GM19099 (cell line): Measurements from ENCODE around the gene ZC3H10.
A peak's percentile ranks its signal among the peaks of the same experiment; 100 is the strongest.

ENCODE experiments used
- POLR2A ChIP-seq: IDR thresholded peaks from 3 replicates; pipeline ENCODE4 v1.6.1; 2011; ENCODE audit warnings: low read depth; ENCODE audit not compliant: insufficient read length; ENCODE audit errors: extremely low read depth

The ZC3H10 gene

GRCh38 chr12:56130876-56131275, 12.8 kb downstream of the ZC3H10 start:
- no peak for TF ChIP-seq POLR2A

GRCh38 chr12:56134897-56135296, 16.8 kb downstream of the ZC3H10 start:
- no peak for TF ChIP-seq POLR2A

DNA sequence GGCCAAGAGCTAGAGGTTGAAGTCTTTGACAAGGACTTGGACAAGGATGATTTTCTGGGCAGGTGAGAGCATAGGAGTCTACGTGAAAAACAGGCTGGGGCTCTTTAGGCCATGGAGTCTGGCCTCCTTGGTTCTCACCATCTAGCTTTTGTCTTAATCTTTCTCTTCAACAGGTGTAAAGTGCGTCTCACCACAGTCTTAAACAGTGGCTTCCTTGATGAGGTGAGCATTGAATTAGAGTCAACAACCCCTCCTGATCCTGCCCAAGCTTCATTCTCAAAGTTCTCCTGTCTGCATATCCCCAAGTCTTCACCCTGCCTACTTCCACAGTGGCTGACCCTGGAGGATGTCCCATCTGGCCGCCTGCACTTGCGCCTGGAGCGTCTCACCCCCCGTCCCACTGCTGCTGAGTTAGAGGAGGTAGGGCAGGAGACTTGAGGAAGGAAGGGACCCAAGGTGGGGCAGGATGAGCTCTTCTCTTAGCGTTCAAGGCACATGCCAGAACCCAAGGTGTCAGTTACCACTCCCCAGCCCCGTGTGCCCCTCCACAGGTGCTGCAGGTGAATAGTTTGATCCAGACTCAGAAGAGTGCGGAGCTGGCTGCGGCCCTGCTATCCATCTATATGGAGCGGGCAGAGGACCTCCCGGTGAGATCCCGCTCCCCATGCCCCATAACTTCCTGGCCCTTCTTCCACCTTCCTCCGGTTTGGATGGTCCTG, 19.9 kb downstream of the ZC3H10 start:
- no peak for TF ChIP-seq POLR2A

GRCh38 chr12:56141946-56142784, 24.1 kb downstream of the ZC3H10 start:
- TF ChIP-seq POLR2A = no peak

DNA sequence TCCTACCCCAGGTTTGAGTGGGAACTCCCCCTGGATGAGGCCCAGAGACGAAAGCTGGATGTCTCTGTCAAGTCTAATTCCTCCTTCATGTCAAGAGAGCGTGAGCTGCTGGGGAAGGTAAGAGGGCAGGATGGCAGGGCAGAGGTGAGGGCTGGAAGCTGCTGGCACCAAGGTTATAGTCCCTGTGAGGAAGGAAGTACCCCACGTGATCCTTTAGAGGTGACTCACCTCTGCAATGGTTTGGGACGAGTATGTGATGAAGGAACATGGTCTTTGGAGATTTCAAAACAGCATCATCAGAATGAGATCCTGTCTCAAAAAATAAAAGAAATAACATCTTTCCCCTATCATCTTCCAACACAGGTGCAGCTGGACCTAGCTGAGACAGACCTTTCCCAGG, 25.2 kb downstream of the ZC3H10 start:
- TF ChIP-seq POLR2A = no peak

DNA sequence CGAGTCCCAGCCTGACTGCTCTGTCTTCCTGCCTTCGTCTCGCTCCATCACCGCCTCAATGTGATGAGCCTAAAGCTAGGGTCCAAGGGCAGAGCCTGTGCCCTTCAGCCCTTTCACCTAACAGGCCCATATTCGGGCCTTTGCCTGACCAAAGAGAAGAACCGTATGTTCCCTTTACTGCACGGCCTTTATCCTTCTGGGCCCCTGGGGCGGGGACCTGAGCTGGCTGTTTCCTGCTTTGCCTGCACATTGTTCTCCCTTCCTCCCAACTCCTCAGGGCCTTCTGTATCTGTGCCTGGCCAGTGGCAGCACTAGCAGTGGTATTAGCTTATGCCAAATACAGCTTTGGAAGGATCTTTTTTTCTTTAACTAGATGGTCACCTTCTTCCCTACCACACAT, 25.8 kb downstream of the ZC3H10 start:
- no peak for TF ChIP-seq POLR2A

DNA sequence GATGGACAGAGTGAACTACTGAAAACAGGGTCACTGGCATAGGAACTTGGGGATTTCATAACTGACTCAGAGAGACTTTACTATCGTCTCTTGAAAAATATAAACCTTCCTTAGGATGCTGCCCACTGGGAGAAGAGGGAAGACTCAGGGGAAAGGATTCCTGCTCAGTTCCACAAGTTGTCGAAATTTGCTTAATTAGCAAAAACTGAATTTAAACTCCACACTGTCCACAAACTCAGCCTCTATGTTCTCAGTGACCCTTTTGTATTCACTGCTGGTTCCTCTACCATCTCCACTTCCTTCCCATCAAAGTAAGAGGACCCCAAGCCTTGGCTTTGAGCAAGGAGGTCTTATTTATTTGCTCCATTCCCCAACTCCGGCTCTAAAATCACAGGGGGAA, 27.2 kb downstream of the ZC3H10 start:
- no peak for TF ChIP-seq POLR2A

DNA sequence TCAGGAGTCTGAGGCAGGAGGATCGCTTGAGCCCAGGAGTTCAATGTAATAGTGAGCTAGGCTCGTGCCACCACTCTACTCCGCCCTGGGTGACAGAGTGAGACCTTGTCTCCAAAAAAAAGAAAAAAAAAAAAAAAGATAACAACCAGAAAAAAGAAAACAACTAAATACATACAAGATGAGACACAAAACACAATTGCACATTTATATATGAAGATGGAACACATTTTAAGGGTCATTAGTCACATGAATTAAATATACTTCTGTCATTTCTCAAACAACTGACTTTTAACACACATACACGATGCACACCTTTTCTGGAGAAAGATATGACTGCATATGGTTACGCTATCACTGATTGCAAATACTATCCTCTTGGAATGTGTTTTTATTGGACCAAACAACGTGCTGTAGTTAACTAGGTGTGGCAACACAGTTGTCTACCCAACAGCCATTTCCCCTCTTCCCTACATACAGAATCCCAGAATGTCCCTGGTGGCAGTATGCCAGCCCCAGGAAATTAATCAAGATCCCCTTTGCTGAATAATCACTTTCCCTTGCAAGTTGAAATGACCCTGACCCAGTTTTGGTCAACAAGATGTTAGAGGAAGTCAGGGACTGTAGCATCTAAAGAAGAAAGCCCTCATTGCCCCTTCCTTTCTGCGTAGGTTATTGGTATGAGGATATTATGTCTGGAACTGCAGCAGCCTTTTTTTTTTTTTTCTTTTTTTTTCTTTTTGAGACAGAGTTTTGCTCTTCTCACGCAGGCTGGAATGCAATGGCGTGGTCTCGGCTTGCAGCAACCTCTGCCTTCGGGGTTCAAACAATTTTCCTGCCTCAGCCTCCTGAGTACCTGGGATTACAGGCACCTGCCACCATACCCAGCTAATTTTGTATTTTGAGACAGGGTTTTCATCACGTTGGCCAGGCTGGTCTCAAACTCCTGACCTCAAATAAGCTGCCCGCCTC, 28.7 kb downstream of the ZC3H10 start:
- TF ChIP-seq POLR2A = no peak

DNA sequence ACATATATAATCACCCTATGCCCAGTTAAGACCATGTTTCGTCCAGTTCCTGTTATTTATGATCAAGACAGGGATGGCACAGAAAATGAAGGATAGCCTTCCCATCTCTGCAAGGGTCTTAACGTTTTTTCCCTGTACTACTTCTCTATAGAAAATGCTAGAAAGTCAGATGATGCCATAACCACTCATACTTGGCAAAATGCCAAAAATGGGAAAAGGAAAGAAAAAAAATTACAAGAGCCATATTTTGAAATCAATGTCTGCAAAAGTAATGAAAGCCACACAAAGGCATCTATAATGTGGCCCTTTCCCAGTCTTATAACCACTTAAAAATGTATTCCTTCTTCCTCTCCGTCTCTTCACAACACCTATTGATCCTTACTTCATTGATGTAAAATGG, 32.5 kb downstream of the ZC3H10 start:
- no peak for TF ChIP-seq POLR2A

GRCh38 chr12:56151672-56152131, 33.6 kb downstream of the ZC3H10 start:
- no peak for TF ChIP-seq POLR2A

DNA sequence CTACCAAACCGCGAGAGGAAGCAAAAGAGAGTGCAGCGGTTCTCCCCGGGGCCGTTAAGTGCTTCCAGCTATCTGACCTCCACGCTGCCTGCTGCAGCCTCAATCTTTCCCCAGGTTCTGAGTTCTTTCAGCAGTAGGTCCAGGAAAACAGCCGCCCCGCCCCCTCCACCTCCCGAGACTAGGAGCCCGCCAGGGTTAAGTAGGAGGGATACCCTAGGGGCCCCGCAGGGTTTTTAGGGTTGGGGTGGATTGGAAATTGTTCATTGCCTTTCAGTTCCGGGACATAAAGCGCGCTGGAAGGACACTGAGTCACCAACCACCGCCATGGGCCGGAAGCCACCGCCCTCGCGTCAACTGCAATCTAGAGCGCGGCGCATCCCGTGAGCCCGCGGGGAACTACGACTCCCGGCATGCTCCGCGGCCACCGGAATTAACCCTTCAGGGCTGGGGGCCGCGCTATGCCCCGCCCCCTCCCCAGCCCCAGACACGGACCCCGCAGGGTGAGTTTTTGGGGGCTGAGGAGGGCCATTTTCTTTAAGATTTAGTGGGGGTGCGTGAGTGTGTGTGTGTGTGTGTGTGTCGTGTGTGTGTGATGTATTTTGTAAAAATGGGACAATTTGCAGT, 34.2 kb downstream of the ZC3H10 start, which contains the start of gene MYL6B:
MYL6B (plus strand) TSS at position 456 of the 624 bp plus-strand sequence. CDS start 1,332 bp downstream, outside the sequence.
- TF ChIP-seq POLR2A = peak; percentile 82

DNA sequence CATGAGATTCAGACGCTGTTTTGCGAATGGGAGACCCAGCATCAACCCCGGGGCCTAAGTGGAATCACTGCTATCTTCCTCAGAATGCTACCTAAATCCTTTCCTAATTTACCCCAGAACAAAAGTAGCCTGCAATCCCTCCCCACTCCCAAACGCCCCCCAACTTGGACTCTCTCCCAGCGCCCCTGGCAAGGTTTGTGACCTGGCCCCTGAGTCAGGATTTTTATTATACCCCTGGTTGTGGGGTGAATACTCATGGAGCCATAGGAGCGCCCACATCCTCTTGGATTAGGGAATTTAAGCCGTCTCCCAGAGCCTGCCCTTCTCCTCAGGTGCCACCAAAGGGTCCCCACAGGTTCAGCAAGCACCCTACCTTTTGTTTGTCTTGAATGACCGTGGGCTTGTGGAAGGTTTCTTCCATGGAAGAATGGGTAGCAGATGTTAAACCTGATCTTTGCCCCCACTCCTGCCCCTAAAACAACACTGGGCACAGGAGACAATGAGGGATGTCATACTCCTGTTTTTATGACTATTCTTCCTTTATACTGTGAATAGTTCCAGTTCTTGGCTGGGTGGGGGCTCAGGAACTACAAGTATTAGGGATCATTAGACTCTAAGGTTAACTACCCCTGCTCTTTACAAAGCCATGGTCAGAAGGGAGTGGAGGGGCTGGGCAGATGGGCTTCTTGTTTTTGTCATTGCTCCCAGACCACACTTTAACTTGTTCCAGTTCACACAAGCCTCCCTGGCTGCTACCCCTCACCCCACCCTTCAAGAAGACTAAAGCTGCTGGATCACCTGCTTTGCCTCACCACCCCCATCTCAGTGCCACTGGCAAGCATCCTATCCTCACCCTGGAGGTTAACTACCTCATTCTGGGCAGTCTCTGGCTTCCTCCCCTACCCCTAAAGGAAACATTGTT, 35.0 kb downstream of the ZC3H10 start:
- TF ChIP-seq POLR2A = no peak

DNA sequence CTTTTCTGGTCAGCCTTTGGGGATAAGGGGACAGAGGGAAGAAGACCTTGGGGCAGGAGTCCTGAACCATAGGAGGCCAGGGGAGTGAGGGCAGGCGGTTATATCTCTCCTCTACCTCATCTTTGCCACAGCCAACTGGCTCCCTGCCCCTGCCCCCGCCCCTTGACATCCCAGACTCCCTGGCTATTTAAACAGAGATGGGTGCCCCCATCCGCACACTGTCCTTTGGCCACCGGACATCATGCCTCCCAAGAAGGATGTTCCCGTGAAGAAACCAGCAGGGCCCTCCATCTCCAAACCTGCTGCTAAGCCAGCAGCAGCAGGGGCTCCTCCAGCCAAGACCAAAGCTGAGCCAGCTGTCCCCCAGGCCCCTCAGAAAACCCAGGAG, 35.6 kb downstream of the ZC3H10 start:
- TF ChIP-seq POLR2A = no peak
